Non-pigmented ciliary epithelial cell (primary cell): Measurements from ENCODE around the gene CIB4.

Source experiments
- DNase-seq: peaks from one replicate; pipeline ENCODE4 v3.0.0-alpha.2; 2010; ENCODE audit warnings: low read depth

The CIB4 gene

DNA sequence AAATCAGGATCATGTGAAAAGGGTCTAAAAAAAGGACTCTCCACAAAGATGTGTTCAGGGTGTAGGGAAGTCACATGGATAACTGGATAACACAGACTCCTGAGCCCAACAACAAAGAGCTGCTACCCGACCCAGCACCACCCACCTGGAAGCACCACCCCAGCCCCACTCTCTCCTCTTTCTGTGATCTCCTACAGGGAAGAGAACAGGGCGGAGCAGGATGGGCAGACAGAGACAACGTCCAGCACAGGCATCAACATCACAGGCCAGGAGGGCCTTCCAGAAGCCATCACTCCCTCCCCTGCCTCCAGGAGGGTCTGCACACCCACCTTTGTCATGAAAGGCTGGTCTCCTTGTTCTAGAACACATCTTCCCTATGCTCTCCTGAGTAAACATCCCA is 1.3 kb upstream of the CIB4 start:
- no peak for DNase-seq

DNA sequence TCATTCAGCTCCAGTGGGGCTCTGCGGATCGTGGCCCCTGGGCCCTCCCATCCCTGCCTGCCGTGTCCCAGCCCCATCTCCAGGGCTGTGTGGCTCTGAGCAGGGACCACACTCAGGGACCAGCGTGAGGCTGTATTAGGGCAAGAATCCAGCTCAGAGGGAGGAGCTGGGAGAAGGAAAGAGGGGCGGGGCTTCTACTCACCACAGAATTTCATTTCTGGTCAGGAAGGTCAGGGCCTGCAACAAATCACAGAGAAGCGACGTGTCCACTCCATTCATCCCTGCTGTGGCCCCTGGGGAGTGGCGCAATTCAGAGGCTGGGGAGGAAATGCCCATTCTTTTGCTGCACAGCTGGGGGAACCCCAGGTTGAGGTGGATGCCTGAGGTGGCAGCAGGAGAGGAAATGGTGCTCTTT is 828 bp downstream of the CIB4 start:
- no peak for DNase-seq

DNA sequence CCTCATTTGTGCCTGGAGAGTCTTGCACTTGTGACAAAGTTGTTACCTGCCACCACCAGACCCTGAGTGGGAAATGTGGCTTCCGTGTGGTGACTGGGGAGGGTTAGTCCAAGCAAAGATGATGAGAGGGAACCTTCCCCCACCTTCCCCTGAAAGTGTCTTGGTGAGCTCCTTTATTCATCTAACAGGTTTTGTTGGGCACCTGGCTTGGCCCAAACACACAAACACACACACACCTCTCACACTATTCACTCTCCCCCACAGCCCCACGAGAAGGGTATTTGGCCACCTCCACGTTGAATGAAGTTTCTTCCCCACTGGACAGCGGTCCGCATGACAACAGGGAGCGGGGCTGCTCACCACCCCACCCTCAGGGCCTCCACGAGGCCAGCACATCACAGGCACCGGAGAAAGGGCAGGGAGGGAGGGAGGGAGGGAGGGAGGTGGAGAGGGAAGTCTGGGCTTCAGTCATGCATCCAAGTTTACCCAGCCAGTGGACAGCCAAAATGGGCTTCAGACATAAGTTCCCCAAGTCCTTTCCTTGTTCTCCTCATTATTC is 1.4 kb downstream of the CIB4 start:
- no peak for DNase-seq

DNA sequence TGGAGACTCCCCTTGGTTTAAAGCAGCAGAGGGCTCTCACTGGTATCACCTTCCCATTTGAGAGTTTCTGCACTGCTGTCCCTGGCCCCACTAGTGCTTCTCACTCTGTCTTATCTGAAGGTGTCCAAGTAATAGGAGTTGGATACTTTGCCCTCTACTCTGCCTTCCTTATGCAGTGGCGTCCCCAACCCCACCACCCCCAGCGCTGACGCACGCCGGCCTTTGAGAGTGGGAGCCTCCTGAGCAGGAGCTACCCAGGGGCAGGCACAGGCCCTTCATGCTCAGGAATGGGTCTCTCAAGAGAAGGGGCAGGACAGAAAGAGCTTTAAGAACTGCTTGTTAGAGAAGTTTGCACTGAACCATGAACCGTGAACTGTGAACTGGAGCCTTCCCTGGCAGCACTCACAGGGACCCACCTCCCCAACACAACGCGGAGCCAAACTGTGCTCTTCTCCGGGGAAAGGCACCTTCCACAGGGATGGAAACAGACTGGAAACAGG is 3.3 kb downstream of the CIB4 start:
- DNase-seq: no peak

DNA sequence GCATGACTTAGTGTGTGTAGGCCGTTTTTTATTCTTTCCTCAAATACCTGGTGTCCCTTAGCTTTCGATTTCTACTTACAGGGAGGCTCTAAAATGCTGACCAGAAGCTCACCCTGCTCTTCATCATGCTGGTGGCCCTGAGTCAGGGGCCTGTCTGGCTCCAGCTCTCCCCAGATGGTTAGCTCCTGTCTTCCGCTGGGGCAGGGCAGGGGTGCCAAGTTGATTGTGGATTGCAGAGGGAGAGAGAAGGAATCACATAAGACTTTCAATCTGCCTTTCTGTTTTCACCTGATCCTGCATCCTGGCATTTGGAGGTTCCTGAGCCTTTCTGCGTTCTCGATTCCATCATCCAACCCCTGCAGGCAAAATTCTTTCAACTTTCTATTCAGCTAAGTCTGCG is 4.2 kb downstream of the CIB4 start:
- no peak for DNase-seq

DNA sequence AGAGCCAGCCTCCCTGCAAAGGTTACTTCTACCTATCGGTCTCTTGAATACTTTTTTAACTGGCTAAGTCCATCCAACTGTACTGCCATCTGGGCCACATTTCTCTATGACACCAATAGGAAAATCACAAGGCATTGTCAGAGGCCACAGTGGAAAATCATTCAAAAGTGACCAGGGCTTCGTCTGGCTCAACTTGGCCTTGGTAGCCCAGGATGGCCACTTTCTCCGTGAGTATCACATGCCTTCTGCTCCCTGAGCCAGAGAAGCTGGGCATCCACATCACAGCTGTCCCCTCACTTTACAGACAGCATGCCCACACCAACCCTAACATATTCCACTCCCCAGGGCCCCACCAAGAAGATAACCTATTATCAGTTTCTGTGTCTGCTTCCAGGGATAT is 5.8 kb downstream of the CIB4 start:
- DNase-seq: no peak

DNA sequence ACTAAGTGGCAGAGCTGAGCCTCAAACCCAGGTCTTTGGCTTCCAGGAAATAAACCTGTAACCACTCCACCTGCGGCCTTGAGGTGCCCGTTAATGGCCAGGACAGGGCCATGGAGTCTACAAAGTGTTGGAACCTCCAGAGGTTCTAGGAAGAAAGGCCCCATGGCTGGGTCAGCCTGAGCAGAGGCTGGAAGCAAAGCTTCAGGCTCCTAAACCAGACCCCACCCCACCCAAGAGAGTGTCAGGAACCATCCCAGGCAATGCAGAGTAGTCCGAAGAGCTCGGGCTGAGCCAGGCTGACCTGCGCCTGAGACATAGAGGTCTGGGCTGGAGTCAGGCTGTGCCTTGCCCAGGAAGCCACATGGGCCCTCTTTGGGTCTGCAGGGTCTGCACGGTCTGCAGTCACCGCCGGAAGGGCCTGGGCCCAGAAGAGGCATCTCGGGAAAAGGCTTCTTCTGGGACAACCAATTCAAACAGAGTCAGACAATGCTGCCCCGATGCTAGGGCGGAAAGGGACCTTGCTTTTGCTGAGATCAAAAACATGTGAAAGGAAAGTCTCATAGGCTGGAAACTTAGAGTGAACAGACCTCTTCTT is 6.4 kb downstream of the CIB4 start:
- DNase-seq: no peak

DNA sequence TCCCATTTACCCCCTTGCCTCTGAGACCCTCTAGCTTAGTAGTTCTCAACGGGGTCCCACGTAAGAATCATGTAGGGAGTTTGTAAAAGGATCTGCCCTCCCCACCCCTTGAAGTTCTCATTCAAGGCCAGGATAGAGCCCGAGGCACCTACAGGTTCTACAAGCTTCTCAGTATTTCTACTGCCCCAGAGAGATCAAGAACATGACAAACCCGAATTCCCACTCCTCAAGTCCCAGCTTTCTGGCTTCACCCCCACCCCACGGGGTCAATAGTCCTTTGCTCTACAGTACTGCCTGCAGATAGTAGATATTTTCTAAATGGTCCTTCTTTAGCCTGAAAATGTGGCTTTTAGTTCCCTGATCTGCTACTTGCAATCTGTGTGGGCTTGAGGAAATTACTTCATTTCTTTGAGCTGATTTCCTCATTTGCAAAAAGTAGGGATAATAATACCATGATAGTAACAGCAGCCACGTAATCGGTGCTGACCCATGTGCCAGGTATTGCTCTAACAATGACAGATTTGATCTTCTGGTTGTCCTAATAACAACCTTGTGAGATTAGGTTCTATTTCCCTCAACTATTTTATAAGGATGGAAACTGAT is 7.1 kb downstream of the CIB4 start:
- no peak for DNase-seq

DNA sequence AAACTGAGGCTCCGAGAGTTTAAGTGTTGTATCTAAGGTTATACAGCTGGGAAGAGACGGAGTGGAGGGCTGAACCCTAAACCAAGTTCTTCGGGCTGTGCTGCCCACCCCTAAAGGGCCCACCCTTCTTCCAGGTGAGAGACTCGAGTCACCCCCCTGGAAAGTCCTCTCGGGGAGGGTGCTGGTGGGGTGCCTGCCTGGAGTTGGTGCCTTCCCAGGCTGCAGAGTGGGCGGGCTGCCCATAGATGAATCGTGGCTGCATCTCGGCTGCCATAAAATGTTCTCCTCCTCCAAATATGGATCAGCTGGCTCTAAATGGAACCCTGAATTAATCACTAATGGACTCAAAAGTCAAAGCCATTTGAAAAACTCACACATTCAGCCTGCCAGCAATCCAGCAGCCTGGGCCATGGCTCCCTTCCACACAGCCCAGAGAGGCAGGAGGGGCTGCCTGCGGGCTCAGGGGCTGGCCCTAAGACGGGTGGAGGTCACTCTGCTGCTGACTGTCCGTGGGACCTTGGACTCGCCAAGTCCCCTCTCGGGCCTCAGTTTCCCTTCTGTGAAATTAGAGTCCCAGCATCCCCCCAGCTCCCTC is 7.7 kb downstream of the CIB4 start:
- no peak for DNase-seq

DNA sequence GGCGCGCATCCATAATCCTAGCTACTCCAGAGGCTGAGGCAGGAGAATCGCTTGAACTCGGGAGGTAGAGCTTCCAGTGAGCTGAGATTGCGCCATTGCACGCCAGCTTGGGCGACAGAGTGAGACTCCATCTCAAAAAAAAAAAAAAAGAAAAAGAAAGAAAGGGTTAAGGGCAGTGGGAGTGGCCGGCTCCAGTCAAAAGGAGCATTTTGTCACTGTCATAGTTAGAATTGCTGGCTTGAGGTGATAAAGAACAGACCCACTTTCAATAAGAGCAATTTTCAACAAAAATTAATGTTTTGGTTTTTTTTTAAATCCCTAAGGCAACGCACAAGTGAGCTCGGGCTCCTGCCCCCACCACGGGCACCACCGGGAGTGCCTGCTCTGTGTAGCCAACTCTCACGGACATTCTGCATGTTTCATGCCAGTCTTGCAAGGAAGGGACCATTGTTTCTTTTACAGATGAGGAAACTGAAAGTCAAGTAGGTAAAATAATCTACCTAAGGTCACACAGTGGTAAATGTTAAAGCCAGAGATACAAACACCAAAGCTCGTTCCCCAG is 8.5 kb downstream of the CIB4 start:
- DNase-seq: no peak

DNA sequence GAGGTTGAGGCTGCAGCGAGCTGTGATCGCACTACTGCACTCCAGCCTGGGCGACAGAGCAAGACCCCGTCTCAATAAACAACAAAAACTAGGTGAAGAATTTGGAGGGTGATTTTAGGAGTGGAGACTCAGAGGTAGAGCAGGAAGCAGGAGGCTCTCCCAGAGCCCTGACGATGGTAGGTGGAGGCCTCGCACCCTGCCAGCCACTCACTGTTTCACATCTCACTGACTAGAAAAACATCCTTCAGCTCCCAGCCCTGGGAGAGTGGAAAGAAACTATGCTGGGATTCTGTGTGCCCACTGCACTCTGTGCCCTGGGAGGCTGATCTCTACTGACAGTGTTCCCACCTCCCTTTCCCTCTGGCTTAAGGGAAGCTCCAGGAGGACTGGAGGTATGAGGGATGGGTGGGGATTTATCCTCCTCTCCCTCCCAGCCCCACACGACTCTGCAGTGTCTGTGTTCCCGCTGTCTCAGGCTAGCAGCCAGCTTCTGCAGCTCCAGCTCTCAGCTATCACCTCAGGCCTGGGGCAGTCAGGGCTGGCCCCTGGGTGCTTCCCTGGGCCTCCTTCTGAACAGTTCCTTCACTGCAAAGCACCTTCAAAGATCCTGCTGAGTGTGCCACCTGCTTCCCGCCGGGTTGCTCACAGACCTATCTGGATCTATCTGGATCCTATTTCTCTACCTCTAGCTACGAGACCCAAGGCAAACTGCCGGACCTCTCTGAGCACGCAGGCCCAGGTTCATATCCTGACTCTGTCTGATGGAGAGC is 9.6 kb downstream of the CIB4 start:
- no peak for DNase-seq

DNA sequence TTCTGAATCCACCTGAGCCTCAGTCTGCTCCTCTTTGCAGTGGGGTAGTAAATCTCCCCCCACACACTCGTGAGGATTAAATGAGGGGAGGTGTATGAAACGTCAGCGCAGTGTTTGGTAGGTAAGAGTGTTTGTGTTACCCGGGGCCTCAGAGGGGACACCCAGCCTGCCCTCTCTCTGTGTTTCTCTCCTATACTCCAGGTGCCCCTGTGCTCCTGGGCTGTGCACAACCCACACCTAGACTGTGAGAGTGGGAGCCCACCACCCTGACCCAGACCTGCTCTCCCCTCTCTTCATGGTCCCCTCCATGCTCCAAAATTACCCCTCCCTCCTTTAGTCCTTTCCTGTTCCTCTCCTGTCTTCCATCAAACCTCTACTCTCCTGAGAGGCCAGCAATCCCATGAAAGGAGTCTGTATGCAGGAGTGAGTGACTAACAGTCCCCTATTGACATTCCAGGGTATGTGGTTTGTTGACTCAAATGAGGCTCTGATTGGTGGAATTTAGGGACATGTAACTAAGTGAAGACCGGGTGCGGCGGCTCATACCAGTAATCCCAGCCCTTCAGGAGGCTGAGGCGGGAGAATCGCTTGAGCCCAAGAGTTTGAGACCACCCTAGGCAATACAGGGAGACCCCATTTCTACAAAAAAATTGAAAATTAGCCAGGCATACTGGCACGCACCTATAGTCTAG is 10.4 kb downstream of the CIB4 start:
- no peak for DNase-seq

DNA sequence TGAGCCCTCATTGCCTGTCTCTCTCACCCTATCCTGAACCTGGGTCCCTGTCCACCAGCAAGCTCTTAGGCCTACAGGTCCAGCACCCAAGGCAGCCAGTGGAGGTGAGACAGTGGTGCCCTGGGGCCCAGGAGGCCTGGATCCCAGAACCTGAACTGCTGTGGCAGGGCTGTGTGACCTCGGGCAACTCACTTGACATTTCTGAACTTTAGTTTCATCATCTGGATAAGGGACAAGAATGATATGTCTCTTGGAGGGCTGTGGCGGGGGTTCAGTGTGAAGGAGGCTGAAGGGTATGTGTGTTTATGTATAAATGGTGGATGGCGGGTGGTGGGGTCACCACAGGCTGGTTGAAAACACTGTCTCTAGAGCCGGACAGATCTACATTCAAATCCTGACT is 10.9 kb downstream of the CIB4 start:
- DNase-seq: no peak

DNA sequence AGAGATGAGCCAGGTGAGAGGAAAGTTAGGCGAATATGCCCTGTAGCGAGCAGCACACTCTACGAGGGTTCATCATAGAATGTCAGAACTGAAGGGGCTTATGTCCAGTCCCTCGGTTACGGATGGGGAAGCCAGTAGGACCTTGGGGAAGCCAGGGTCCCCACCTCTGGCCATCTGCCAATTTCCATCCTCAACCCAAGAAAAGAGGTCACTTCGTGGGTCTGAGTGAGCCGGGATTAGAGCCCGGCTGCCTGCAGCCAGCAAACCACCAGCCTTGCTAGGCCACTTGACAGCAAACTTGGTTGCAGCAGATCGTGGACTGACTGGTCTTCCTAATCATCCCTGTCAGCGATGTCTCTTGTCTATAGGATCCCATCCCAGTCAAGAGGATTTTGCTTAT is 11.4 kb downstream of the CIB4 start:
- no peak for DNase-seq

DNA sequence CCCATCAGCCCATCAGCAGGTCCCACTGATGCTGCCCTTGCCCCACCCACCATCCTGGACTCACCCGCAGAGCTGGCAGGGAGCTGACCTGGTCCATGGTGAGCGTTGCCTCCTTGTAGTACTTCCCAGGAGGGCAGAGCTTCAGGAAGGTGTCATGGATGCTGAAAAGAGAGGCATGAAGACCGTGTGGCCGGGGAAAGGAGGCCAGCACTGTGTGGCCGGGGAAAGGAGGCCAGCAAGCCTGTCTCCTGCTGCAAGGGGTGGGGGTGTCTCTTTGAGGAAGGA is 11.9 kb downstream of the CIB4 start:
- DNase-seq: no peak

DNA sequence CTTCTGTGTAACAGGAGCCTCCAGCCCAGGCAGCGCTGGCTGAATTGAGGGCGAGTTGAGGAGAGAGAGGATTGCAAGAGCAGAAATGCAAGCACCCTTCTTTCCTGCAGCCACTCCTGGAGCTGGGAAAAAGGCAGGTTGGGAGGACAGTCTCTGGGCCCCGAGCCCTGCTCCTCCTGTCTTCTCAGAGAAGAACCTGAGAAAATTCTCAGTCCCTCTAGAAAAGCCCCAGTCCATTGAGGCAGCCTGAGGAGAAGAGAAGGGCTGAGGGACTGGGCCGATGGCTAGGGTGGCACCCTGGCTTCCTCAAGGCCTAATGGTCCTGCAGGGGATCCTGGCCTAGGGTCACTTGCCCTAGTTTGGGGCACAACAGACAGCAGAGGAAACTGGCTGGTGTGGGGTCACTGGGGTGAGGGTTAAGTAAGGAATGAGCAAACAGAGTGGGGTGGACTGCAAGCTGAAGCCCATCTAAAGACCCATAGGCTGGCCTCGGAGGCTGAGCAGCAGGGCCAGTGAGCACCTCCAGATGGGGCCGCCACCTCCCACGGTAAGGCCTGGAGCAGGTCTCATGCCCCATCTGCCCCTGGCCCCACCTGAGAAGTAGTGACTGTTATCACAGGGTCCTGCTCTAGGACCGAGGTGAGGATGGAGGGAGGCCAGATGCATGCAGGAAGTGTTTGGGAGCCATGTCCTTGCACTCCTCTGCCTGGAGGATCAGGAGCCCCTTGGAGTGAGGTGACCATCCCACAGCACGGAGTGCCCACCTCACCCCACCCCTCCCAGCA is 12.4 kb downstream of the CIB4 start:
- DNase-seq: no peak

DNA sequence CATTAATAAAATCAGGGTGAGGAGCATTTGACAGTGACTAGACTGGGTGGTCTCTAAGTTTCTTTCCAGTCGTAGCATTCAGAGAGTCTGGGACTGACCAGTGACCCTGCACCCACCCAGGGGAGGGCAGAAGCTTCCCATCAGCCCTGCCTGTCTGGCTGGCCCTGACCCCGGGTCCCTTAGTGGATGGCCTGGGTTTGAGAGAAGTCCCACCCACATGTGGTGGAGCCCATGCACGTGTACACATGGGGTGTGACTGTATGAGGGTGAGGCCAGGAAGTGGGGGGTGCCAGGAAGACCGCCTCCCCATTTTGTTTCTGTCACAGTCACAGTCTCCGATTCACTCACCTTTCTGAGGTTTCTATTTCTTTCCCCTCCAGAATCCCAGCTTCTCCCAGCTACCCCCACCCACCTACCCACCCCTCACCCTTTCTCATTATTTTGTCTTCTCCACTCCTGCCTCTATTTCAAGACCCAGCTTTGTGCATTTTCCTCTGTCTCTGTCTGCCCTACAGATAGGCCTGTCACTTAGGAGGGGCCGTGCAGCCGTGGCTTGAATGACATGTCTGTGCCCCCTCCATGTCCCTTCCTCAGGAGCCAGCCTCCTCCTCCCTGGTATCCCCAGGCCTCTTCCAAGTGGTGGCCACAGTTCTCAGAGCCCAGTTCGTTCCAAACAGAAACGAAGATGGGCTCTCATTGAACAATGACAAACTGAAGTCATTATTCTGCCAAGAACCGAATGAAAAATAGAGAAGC is 13.6 kb downstream of the CIB4 start:
- no peak for DNase-seq

DNA sequence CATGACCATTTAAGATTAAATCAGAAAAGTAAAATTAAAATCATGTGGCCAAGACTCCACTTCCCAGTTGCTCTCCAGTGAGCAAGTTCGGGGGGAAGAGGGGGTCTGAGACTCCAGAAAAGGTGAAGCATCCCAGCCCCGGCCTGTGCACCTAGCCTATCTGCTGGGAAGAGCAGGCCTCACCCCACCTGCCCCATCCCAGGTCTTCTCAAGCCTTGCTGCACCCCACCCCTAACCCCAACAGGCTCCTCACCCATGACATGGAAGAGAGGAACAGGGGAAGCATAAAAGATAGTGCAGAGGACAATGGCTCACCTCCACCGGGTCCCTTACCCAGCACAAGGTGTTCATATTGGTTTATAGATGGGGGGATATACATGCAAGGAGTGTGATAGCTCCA is 14.6 kb downstream of the CIB4 start:
- DNase-seq: no peak

DNA sequence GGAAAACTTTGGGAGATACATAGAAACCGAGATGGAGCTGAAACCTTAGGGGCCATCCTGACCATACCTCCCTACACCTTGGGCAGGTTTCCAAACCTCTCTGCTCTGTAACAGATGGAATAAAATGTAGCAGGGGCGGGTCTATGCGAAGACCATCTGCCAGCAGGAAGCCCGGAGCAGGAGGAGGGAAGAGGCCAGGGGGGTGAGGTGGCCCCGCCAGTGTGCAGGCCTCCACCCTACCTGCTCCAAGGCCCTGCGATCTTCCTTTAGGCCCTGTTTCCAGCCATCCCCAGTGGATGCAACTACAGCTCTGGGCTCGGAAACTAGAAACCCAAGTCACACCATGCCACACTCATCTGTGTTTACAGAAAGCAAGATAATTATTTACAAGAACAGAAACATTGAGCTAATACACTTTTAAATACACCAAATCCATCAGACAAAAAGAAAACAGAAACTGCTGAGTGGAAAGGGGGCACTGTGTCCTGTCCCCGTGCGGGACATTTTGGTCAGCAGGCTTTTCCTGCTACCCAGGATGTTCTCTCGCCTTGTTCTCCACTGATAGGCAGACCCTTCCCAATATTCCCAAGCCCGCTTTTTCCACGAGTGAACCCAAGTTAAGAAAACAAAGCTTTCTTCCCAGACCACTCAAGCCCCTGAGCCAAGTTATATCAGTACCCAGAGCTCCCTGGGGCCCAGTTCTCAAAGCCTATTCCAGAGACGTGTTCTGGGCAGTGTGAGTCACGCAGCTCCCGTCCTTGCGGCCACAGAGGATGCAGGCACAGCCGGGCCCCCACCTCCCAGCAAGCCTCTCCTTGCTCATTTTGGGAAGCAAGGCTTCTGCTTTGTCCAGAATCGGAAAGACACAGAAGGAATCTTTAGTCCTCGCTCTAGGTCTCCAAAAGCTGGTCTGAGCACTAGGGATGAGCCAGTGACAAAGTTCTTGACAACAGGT is 17.3 kb downstream of the CIB4 start:
- DNase-seq: no peak
